CD4-positive, alpha-beta T cell treated with Interleukin-1 beta for 1 hour (primary cell): ENCODE measurements around the gene PDPN.

Source experiments
- DNase-seq, 2 donors: peaks; one replicate each; pipeline ENCODE4 v3.0.0-alpha.2; 2020 to 2022

The PDPN gene

GRCh38 chr1:13581446-13581845 is 2.2 kb upstream of the PDPN start:
- DNase-seq: no peak

- DNase-seq: no peak
These were observed 754 bp upstream of the PDPN start for GRCh38 chr1:13582713-13583443.

GRCh38 chr1:13583966-13584791 is 547 bp downstream of the PDPN start:
- no peak for DNase-seq

- DNase-seq: no peak
These were observed 1.4 kb downstream of the PDPN start for GRCh38 chr1:13584876-13585611.

- no peak for DNase-seq
These were observed 2.0 kb downstream of the PDPN start for GRCh38 chr1:13585612-13585991.

- no peak for DNase-seq
These were observed 2.4 kb downstream of the PDPN start for GRCh38 chr1:13586001-13586400.

- DNase-seq: no peak
These were observed 3.8 kb downstream of the PDPN start for GRCh38 chr1:13587256-13588030.

GRCh38 chr1:13588946-13589796 is 5.5 kb downstream of the PDPN start:
- DNase-seq: no peak

- DNase-seq: no peak
These were observed 6.9 kb downstream of the PDPN start for GRCh38 chr1:13590486-13590885.

GRCh38 chr1:13593511-13594131 is 10.0 kb downstream of the PDPN start:
- DNase-seq: no peak

GRCh38 chr1:13595411-13595810 is 11.8 kb downstream of the PDPN start:
- DNase-seq: no peak

GRCh38 chr1:13597166-13597565 is 13.5 kb downstream of the PDPN start:
- DNase-seq: no peak

- DNase-seq: no peak
These were observed 17.3 kb downstream of the PDPN start for GRCh38 chr1:13600762-13601453.

GRCh38 chr1:13604176-13604575 is 20.5 kb downstream of the PDPN start:
- no peak for DNase-seq

GRCh38 chr1:13604721-13605120 is 21.1 kb downstream of the PDPN start:
- DNase-seq: no peak

- no peak for DNase-seq
These were observed 21.5 kb downstream of the PDPN start for GRCh38 chr1:13605159-13605558.

GRCh38 chr1:13607002-13607401 is 23.4 kb downstream of the PDPN start:
- no peak for DNase-seq

GRCh38 chr1:13616234-13616633 is 32.6 kb downstream of the PDPN start:
- DNase-seq: no peak

GRCh38 chr1:13617108-13617507 is 33.5 kb downstream of the PDPN start:
- no peak for DNase-seq

GRCh38 chr1:13617773-13618172 is 34.1 kb downstream of the PDPN start:
- no peak for DNase-seq

- DNase-seq: no peak
These were observed 34.9 kb downstream of the PDPN start for GRCh38 chr1:13618483-13618882.
